NCI-H1105 treated with DMSO at 0.1 percent for 48 hours (cell line): Measurements from ENCODE around the gene APBB2.

Experiments used
- DNase-seq: peaks from one replicate; lab custom pipeline; 2025; lab: John Stamatoyannopoulos, UW

APBB2 gene

GRCh38 chr4:40848940-40849339, 365.4 kb downstream of the APBB2 start:
- DNase-seq = no peak

DNA sequence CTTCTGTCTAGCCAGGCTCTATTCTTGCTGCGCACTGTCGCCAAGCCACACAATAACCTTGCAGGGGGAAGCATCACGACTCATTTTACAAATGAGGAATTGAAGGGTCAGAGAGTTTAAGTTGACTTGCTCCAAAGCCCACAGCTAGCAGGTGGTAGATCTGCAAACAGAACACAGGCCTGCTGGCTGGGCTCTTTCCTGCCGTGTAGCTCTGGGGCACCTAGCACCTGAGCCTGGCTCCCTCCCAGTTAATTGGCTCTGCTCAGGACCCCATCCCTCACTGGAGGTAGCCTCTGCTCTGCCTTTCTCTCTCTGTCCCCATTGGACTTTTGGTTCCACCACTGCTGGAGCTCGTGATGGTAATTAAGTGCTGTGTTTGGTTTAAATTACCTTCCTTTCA, 366.1 kb downstream of the APBB2 start:
- no peak for DNase-seq

- DNase-seq = no peak
Measured at GRCh38 chr4:40846532-40846931, 367.8 kb downstream of the APBB2 start.

- DNase-seq = no peak
Measured at GRCh38 chr4:40845154-40845835, 369.0 kb downstream of the APBB2 start.

DNA sequence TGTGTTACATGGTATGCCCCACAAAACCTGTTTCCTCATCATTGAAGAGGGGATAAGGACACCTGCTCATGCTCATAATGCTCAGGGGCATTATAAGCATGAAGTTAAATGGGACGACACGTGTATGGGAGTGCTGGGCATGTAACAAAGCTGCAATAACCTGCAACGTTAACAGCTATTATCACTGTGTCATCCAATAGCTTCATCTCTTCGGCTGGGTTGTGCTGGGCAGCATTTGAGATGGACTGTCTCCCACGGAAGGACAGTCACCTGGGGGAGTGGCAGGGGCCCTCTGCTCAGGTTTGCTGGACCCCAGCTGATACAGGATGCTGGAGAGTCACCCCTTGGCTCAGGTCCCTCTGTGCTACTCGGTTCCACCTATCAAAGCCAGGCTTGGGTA, 370.1 kb downstream of the APBB2 start:
- no peak for DNase-seq

- no peak for DNase-seq
Measured at GRCh38 chr4:40843696-40844095, 370.6 kb downstream of the APBB2 start.

- DNase-seq = no peak
Measured at GRCh38 chr4:40842725-40843423, 371.5 kb downstream of the APBB2 start.

DNA sequence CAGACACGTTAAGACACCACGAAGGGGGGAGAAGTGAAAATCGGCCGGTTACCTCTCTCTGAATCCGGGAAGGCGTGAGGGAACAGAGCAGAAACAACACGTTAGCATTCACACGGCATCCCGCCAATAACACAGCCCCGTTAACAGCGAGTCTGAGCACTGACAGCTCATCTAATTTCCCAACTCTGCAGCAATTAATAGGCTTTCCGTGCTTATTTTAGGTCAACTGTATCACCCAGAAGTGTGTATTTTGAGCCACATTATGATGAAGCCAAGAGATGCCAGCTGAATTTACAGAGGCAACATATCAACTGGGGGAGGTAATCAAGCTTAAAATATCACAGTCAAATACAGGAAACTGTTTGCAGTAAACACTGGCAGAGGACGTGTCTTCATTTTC, 372.0 kb downstream of the APBB2 start:
- peak; percentile 26 for DNase-seq

DNA sequence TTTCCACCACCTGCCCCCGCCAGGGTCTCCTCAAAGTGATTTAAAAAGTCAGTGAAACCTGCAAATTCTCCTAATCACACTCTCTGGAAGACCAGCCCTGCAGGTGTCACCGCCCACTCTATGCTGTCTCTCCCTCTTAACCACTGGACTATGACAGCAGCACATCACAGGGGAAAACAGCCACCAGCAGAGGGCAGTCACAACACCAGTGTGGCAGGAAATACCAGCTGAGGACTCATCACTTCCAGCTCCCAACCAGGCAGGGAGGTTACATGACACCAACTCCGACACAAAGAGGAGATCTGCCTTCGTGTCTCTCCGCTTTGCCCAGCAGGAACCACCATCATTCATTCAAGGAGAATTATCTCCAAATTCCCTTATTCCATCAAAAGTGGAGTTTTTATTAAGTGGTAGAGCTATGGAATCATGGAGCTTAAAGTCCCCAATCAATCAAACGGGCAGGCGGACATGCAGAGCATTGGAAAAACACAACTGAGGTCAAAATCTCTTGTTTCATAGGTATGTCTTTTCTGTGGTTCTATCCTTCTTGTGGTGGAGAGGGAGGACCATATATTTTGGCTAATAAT, 373.3 kb downstream of the APBB2 start:
- no peak for DNase-seq

DNA sequence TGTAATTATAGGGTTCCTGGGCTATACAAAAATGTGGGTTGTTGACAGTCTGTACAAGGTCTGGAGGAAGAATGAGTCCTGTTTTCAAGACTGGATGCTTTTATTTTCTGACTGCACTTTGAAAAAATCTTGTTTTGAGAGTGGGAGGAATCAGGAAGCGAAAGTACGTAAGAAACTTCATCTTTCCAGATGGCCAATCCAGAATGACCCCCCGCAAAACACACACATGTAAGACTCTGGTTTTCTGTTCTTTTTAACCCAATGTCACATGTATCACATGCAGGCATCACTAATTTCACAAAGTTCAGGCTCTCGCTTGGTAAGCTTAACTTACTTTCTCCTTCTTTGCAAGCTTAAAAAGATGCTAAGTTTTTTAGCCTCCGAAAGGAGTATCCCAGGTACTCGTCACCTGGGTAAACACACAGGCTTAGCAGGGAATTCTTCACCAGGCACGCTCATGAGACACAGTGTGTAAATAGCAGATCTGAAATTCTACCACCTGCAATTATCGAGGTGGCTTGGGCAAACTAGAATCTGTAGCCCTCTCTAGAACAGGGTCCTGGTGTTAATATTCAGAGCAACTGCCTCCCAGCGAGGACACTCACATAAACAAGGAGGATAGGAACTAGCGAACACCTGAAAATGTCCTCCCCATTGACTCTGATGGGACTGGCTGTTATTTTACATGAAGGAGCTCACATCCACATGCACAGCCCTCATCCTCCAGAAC, 373.9 kb downstream of the APBB2 start:
- DNase-seq = no peak

DNA sequence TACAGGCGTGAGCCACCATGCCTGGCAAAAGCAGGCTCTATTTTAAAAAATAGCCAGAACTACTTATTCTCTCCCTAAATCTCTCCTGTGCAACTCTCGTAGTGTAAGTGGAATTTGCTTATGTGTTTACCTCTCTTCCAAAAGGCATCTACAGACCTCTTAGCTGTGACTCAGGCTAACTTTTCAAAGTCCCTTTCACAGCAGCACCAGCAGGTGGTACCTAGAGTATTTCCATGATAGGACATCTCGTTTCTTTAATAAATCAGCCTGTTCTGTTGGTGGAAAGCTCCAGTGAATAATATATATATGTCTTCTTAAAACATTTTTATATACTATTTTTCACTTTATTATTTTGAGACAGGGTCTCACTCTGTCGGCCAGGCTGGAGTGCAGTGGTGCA, 375.6 kb downstream of the APBB2 start:
- no peak for DNase-seq

- DNase-seq = peak; percentile 32
Measured at GRCh38 chr4:40837094-40837870, 377.1 kb downstream of the APBB2 start.

DNA sequence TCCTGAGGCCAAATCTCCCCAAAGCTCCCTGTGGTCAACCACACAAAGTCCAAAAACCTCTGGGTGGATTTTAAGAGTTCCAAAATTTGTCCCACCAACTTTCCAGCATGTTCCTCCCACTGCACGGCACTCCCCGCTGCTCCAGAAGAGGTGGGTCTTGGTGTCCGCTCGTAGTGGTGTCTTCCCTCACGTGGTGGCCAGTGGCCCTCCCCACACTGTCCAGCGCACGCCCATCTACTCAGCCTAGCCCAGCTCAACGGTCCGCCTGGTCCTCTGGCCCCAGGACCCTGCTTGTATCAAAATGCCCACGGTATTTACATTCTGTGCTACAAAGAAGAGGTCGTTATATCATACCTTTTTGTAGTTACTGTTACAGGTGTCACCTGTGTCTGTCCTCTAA, 381.1 kb downstream of the APBB2 start:
- no peak for DNase-seq

GRCh38 chr4:40832175-40832574, 382.2 kb downstream of the APBB2 start:
- DNase-seq = no peak

DNA sequence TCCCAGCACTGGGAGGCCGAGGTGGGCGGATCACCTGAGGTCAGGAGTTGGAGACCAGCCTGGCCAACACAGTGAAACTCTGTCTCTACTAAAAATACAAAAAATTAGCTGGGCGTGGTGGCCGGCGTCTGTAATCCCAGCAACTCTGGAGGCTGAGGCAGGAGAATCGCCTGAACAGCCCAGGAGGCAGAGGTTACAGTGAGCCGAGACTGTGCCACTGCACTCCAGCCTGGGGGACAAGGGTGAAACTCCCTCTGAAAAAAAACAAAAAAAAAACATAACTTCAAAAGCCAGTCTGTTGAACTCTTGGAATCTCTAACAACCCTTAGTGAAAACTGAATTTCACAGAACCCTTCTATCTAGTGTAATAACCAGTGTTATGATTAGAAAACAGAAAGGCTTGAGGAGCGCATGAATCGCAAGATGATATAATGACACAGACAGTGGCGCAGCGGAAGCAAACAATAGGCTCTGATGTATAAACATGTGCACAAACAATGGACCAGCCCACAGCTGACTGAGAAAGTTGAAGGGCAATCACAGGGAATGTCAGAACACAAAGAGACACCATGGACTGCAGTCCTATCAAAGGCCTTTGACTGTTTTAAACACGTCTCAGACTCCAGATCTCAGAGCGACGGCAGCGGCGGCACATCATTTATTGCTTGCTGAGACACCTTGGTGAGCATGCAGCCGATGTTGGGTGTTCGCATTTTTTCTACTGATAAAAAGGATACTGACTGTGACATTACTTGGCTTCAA, 383.0 kb downstream of the APBB2 start:
- no peak for DNase-seq

- DNase-seq = no peak
Measured at GRCh38 chr4:40829586-40829985, 384.8 kb downstream of the APBB2 start.

DNA sequence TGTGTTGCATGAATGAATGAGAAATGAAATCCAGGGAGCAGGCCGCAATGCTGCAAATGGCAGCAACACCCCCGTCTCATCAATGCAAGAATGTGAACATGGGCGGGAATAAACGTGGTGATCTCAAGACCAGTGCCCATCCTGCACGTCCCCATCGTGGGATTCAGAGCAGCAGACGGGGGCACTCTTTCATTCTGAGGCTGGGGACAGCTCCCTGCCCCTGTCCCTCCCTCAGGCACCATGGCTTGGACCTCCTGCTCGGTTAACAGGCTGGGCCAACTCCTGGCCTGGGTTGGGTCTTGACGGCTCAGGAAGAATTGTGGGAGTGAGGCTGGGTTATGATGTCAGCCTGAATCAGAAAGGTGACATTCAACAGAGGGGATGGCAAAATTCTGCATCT, 385.7 kb downstream of the APBB2 start:
- DNase-seq = no peak

DNA sequence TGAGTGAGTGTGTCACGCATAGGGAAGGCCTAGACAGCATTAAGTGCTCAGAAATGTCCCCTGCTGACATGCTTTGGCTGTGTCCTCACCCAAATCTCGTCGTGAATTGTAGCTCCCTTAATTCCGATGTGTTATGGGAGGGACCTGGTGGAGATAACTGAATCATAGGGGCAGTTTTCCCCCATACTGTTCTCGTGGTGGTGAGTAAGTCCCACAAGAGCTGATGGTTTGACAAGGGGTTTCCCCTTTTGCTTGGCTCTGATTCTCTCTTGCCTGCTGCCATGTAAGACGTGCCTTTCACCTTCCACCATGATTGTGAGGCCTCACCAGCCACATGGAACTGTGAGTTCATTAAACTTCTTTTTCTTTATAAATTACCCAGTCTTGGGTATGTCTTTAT, 386.6 kb downstream of the APBB2 start:
- DNase-seq = no peak

DNA sequence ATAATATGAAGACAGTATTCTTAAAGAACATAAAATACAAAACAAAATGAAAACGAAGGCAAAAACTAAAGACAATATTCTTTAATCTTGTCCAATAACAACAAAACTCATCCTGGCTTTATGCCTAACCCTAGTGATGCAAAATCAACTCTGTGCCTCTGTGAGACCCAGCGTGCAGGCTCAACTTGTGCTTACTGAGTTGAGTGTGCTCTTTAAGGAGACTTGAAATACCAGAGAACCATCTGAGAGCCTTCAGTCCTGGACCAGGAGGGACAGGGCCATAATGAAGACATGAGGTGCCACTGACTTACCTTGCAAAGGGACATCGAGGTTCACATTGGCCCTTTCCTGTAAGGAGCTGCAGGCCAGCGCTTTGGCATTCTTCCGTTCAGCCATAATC, 387.5 kb downstream of the APBB2 start:
- DNase-seq = no peak

DNA sequence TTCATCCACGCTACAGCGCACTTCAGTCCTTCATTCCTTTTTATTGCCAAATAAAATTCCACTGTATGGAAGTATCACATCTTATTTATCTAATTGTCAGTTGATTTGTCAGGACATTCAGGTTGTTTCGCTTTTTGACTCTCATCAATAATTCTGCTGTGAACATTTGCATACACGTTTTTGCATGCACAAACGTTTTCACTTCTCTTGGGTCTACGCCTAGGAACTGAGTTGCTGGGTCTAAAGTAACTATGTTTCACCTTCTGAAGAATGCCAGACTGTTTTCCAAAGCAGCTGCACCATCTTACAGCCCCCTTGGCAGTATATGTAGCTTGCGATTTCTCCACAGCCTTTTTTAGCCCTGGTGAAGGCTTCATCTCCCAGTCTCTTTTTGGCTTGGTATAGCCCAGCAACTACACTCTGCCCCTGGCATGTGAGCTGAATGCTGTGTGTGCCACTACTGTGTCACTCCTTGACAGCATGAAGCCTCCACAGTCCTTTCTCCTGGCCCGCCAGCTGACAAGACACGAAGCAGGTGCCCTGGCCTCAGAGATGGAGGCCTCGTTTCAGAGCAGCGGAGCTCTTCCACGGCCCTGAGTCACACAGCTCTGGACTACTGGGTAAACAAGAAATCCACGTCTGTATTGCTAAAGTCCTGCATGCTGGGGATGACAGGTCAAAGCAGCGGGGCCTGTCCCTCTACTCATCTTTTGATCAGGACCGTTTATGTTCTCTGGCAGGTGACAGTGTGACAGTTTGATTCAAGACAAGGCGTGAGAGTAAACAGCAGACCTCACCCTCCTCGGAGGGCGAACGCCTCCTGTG, 389.1 kb downstream of the APBB2 start:
- no peak for DNase-seq
